ENCODE measurements around the gene TRIM31. TPM values are rescaled to one million over a fixed set of nuclear protein-coding genes. Genes with fewer than 3 reads are reported as not detected.
"Not testable (repeated sequence)": the region's sequence is repeated elsewhere in the genome, so short reads cannot be mapped to it uniquely, and the experiment has no call there.

TRIM31 gene
- total and polyA plus RNA-seq, 2 donors (not counting 3 experiments of a cell fraction or from before 2014, with no cell fraction given), result not detected

DNA sequence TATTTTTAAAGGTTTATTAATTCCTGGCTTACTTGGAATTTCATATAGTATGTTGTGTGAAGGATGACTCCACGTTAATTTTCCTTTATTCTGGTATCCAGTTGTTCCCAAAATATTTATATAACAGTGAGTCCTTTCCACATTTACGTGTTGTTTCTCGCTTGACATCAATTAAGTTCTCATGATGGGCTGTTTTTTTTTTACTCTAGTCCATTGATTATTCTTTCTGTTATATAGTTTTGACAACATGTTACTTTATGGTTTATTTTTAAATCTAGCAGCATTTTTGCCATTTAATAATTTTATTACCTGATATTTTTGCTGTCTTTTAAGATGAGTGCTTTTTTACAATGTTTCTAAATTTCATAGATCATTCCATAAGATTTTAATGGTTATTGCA is 29.8 kb upstream of the TRIM31 start:
- POLR2A ChIA-PET, result no interaction called here
- H3K9me1 ChIP-seq (replicated peaks; ENCODE audit: control insufficient read depth, extremely low read depth, insufficient read depth, low read length), result no peaks in the 10 kb centered on the region
- DNase-seq (ENCODE audit: low read depth, low spot score), result no peak
- H3K27ac ChIP-seq (ENCODE audit: insufficient read depth, low read depth, low read length), result no peak overlapping the region
- no peaks in the 10 kb centered on the region for H3K79me2 ChIP-seq (ENCODE audit: control insufficient read depth, insufficient read depth, low read length)
- no peaks in the 10 kb centered on the region for H3K36me3 ChIP-seq (ENCODE audit: control insufficient read depth in 2 of 2, extremely low read depth in 1 of 2, insufficient read depth in 2 of 2, low read length in 2 of 2)
- peaks cover 21 to 42% of the 10 kb centered on the region in 2 experiments for H3K27me3 ChIP-seq (ENCODE audit: control insufficient read depth in 2 of 2, insufficient read depth in 2 of 2, low read length in 2 of 2)
- no peaks in the 10 kb centered on the region for H4K20me1 ChIP-seq (replicated peaks; ENCODE audit: control insufficient read depth, extremely low read depth, insufficient read depth, low read length)
- H3K9ac ChIP-seq (replicated peaks; ENCODE audit: extremely low read depth, insufficient read depth, low read length), result no peak overlapping the region
- no peak for FAIRE-seq
- no peak overlapping the region for H3K4me2 ChIP-seq (ENCODE audit: insufficient read depth, low read length)
- no peak overlapping the region for H3K4me3 ChIP-seq (replicated peaks in 1 of 3; ENCODE audit: insufficient read depth in 1 of 3, low read depth in 1 of 3, low read length in 3 of 3)
- BruUV-seq (replicated peaks), result no TSS peak
- H3K9me3 ChIP-seq (replicated peaks; ENCODE audit: control insufficient read depth, insufficient read depth, low read length), result no peaks in the 10 kb centered on the region
- no peak overlapping the region for H2AFZ ChIP-seq (ENCODE audit: low read depth, low read length)
- H3K4me1 ChIP-seq (ENCODE audit: control insufficient read depth, extremely low read depth, insufficient read depth, low read length), result no peaks in the 10 kb centered on the region
- no peak for TF ChIP-seq POLR2AphosphoS5 (IDR thresholded peaks at IDR 0.05; ENCODE audit: insufficient read depth, low read depth, low read length)
- CTCF ChIA-PET, result interaction anchor here (0.9 to 2.9 kb wide), 3 partner anchors 10 to 40 kb away, joined by 4 to 11 read pairs (median 7); no protein-coding TSS in a partner anchor
- intact Hi-C loops (cut with micrococcal nuclease), result no loop called here
- dilution Hi-C loops (cut with MboI; ENCODE audit: extremely low pct_ligation_motif_present, low sequenced_read_pairs), result no loop called here

DNA sequence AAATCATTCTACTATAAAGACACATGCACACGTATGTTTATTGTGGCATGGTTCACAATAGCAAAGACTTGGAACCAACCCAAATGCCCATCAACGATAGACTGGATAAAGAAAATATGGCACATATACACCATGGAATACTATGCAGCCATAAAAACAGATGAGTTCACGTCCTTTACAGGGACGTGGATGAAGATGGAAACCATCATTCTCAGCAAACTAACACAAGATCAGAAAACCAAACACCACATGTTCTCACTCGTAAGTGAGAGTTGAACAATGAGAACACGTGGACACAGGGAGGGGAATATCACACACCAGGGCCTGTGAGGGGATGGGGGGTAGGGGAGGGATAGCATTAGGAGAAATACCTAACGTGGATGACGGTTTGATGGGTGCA is 27.4 kb upstream of the TRIM31 start:
- H3K4me1 ChIP-seq (ENCODE audit: control insufficient read depth, extremely low read depth, insufficient read depth, low read length); H3K9me3 ChIP-seq (replicated peaks; ENCODE audit: control insufficient read depth, insufficient read depth, low read length); FAIRE-seq; DNase-seq (ENCODE audit: low read depth, low spot score); H3K9me1 ChIP-seq (replicated peaks; ENCODE audit: control insufficient read depth, extremely low read depth, insufficient read depth, low read length); H3K4me2 ChIP-seq (ENCODE audit: insufficient read depth, low read length); H3K9ac ChIP-seq (replicated peaks; ENCODE audit: extremely low read depth, insufficient read depth, low read length); dilution Hi-C loops (cut with MboI; ENCODE audit: extremely low pct_ligation_motif_present, low sequenced_read_pairs); intact Hi-C loops (cut with micrococcal nuclease); H4K20me1 ChIP-seq (replicated peaks; ENCODE audit: control insufficient read depth, extremely low read depth, insufficient read depth, low read length); BruUV-seq (replicated peaks); POLR2A ChIA-PET; H3K79me2 ChIP-seq (ENCODE audit: control insufficient read depth, insufficient read depth, low read length); H3K4me3 ChIP-seq (replicated peaks in 1 of 3; ENCODE audit: insufficient read depth in 1 of 3, low read depth in 1 of 3, low read length in 3 of 3); H3K27ac ChIP-seq (ENCODE audit: insufficient read depth, low read depth, low read length); H2AFZ ChIP-seq (ENCODE audit: low read depth, low read length); H3K36me3 ChIP-seq (ENCODE audit: control insufficient read depth in 2 of 2, extremely low read depth in 1 of 2, insufficient read depth in 2 of 2, low read length in 2 of 2): not testable (repeated sequence)
- CTCF ChIA-PET, result interaction anchor here (0.8 kb wide), 1 partner anchor 9 kb away, joined by 3 read pairs; no protein-coding TSS in a partner anchor
- H3K27me3 ChIP-seq (ENCODE audit: control insufficient read depth in 2 of 2, insufficient read depth in 2 of 2, low read length in 2 of 2), result peaks cover 21 to 46% of the 10 kb centered on the region in 2 experiments

All from endothelial cell of umbilical vein (primary cell).